ENCODE results near the gene PFN4. TPM values are rescaled to one million over a fixed set of nuclear protein-coding genes. Genes with fewer than 3 reads are reported as not detected.

The PFN4 gene
- total RNA-seq = not detected
- 0.77 TPM for total RNA-seq (2013)

GRCh38 chr2:24123195-24123921, at the start of gene PFN4, which contains the start of gene FAM228B:
Gene PFN4, minus strand, starts transcription at chr2:24123334. Its CDS starts 799 bp downstream, at chr2:24122535.
Gene FAM228B, plus strand, starts transcription at chr2:24123469. Its CDS starts 893 bp downstream, at chr2:24124362.
- DNase-seq (peak; percentile 62 to 67), ATAC-seq (peak; percentile 89 to 95 (median 91))
- peaks cover 11% of the 10 kb centered on the region for H3K4me1 ChIP-seq (ENCODE audit: control insufficient read depth, insufficient read depth, low read length)
- WGBS (ENCODE audit: insufficient coverage) = under 1% methylated on average over 103 of the region's 103 CpGs
- Mint-ChIP-seq H3K4me1 (peaks cover 15 to 27% of the 10 kb centered on the region in 2 donors), H3K27me3 (ENCODE audit: low read depth in 2 of 2) (no peaks in the 10 kb centered on the region), H3K9me3 (no peaks in the 10 kb centered on the region), H3K4me3 (peak within 1 kb of the TSS; percentile 95), H3K27ac (peak within 1 kb of the TSS; percentile 83 to 86), H3K36me3 (no peaks in the 10 kb centered on the region)
- H3K4me3 ChIP-seq (ENCODE audit: low read length) = peak within 1 kb of the TSS; percentile 65
- no peaks in the 10 kb centered on the region for H3K27me3 ChIP-seq (ENCODE audit: control insufficient read depth, insufficient read depth, low read length)
- TF ChIP-seq, protein P1, sequence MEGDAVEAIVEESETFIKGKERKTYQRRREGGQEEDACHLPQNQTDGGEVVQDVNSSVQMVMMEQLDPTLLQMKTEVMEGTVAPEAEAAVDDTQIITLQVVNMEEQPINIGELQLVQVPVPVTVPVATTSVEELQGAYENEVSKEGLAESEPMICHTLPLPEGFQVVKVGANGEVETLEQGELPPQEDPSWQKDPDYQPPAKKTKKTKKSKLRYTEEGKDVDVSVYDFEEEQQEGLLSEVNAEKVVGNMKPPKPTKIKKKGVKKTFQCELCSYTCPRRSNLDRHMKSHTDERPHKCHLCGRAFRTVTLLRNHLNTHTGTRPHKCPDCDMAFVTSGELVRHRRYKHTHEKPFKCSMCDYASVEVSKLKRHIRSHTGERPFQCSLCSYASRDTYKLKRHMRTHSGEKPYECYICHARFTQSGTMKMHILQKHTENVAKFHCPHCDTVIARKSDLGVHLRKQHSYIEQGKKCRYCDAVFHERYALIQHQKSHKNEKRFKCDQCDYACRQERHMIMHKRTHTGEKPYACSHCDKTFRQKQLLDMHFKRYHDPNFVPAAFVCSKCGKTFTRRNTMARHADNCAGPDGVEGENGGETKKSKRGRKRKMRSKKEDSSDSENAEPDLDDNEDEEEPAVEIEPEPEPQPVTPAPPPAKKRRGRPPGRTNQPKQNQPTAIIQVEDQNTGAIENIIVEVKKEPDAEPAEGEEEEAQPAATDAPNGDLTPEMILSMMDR (IDR thresholded peaks at IDR 0.05) = no peak
- no peaks in the 10 kb centered on the region for H3K9me3 ChIP-seq (ENCODE audit: control insufficient read depth, insufficient read depth, low read length)
- H3K36me3 ChIP-seq (ENCODE audit: control insufficient read depth, insufficient read depth, low read length) = no peaks in the 10 kb centered on the region
- peak within 1 kb of the TSS; percentile 81 for H3K27ac ChIP-seq (ENCODE audit: low read length)
- intact Hi-C loops (cut with micrococcal nuclease) = no loop called here

- H3K4me1 ChIP-seq (ENCODE audit: control insufficient read depth, insufficient read depth, low read length) = no peaks in the 10 kb centered on the region
- no peaks in the 10 kb centered on the region for H3K36me3 ChIP-seq (ENCODE audit: control insufficient read depth, insufficient read depth, low read length)
- Mint-ChIP-seq H3K36me3 (no peaks in the 10 kb centered on the region), H3K27me3 (ENCODE audit: low read depth in 2 of 2) (peaks cover 5 to 10% of the 10 kb centered on the region in 2 donors), H3K4me1 (no peaks in the 10 kb centered on the region), H3K9me3 (no peaks in the 10 kb centered on the region), H3K4me3 (no peak overlapping the region), H3K27ac (no peak overlapping the region)
- ATAC-seq (no peak), DNase-seq (no peak)
- no peaks in the 10 kb centered on the region for H3K9me3 ChIP-seq (ENCODE audit: control insufficient read depth, insufficient read depth, low read length)
- 96% methylated on average over 5 of the region's 5 CpGs for WGBS (ENCODE audit: insufficient coverage)
- H3K27me3 ChIP-seq (ENCODE audit: control insufficient read depth, insufficient read depth, low read length) = no peaks in the 10 kb centered on the region
- H3K4me3 ChIP-seq (ENCODE audit: low read length) = no peak overlapping the region
- no peak overlapping the region for H3K27ac ChIP-seq (ENCODE audit: low read length)
- TF ChIP-seq, protein P1 (IDR thresholded peaks at IDR 0.05) = no peak
- intact Hi-C loops (cut with micrococcal nuclease) = no loop called here
Measured at GRCh38 chr2:24169023-24169422, 45.9 kb upstream of the PFN4 start.

- 54% methylated on average over 8 of the region's 8 CpGs for WGBS (ENCODE audit: insufficient coverage)
- peak; percentile 59 to 82 (median 61) for ATAC-seq
- H3K27ac ChIP-seq (ENCODE audit: low read length) = no peak overlapping the region
- H3K4me1 Mint-ChIP-seq = no peaks in the 10 kb centered on the region
- no peaks in the 10 kb centered on the region for H3K36me3 Mint-ChIP-seq
- intact Hi-C loops (cut with micrococcal nuclease) = loop anchor here (2.0 kb wide), 1 partner anchor 340 kb away; no protein-coding TSS in a partner anchor
- H3K4me3 ChIP-seq (ENCODE audit: low read length) = no peak overlapping the region
- peak; percentile 33 to 49 for DNase-seq
- H3K9me3 Mint-ChIP-seq = no peaks in the 10 kb centered on the region
- no peak overlapping the region for H3K4me3 Mint-ChIP-seq
- TF ChIP-seq, protein P1 (IDR thresholded peaks at IDR 0.05) = peak; percentile 70
- no peaks in the 10 kb centered on the region for H3K9me3 ChIP-seq (ENCODE audit: control insufficient read depth, insufficient read depth, low read length)
- no peaks in the 10 kb centered on the region for H3K4me1 ChIP-seq (ENCODE audit: control insufficient read depth, insufficient read depth, low read length)
- no peaks in the 10 kb centered on the region for H3K27me3 Mint-ChIP-seq (ENCODE audit: low read depth in 2 of 2)
- no peak overlapping the region for H3K27ac Mint-ChIP-seq
- no peaks in the 10 kb centered on the region for H3K36me3 ChIP-seq (ENCODE audit: control insufficient read depth, insufficient read depth, low read length)
- no peaks in the 10 kb centered on the region for H3K27me3 ChIP-seq (ENCODE audit: control insufficient read depth, insufficient read depth, low read length)
Measured at GRCh38 chr2:24164416-24164973, 41.4 kb upstream of the PFN4 start.

Measured in natural killer cell (primary cell).